ENCODE results near the gene STPG3. TPM values are rescaled to one million over a fixed set of nuclear protein-coding genes. Genes with fewer than 3 reads are reported as not detected.

STPG3 gene
- not detected for total RNA-seq

- Histone ChIP-seq H3K27me3 (no peaks in the 10 kb centered on the region), H3K9me3 (no peaks in the 10 kb centered on the region), H3K36me3 (peaks cover 0 to 2% (median under 1%) of the 10 kb centered on the region in 4 donors), H3K27ac (replicated peaks in 1 of 4) (no peak within 1 kb of the TSS), H3K4me3 (no peak within 1 kb of the TSS), H3K4me1 (peaks cover 14 to 24% (median 19%) of the 10 kb centered on the region in 4 donors)
- WGBS, result 75% methylated on average over 4 of the region's 4 CpGs
- no peak for DNase-seq (ENCODE audit: extremely low spot score)
- intact Hi-C loops (cut with DNase I), result no loop called here
- TF ChIP-seq POLR2AphosphoS5 (IDR thresholded peaks at IDR 0.05) (no peak), CTCF (IDR thresholded peaks at IDR 0.05) (no peak), EP300 (IDR thresholded peaks at IDR 0.05) (no peak), POLR2A (IDR thresholded peaks at IDR 0.05; ENCODE audit: low read depth) (no peak)
Observed at GRCh38 chr9:137251194-137251461, at the start of gene STPG3. Gene STPG3, plus strand, starts transcription at chr9:137251286. Its CDS starts 1 bp downstream, at chr9:137251287.

- Histone ChIP-seq H3K27me3 (no peaks in the 10 kb centered on the region), H3K27ac (replicated peaks in 1 of 4) (no peak overlapping the region), H3K36me3 (peaks cover 0 to 5% (median 0%) of the 10 kb centered on the region in 4 donors), H3K4me3 (no peak overlapping the region), H3K9me3 (no peaks in the 10 kb centered on the region), H3K4me1 (peaks cover 68 to 81% (median 77%) of the 10 kb centered on the region in 4 donors)
- TF ChIP-seq CTCF (IDR thresholded peaks at IDR 0.05) (no peak), POLR2A (IDR thresholded peaks at IDR 0.05; ENCODE audit: low read depth) (no peak), POLR2AphosphoS5 (IDR thresholded peaks at IDR 0.05) (no peak), EP300 (IDR thresholded peaks at IDR 0.05) (no peak)
- 82% methylated on average over 8 of the region's 8 CpGs for WGBS
- DNase-seq (ENCODE audit: extremely low spot score), result no peak
- intact Hi-C loops (cut with DNase I), result no loop called here
Observed at GRCh38 chr9:137202966-137203365, 48.1 kb upstream of the STPG3 start.

GRCh38 chr9:137204731-137205125, 46.4 kb upstream of the STPG3 start:
- intact Hi-C loops (cut with DNase I), result no loop called here
- peaks cover 0 to 19% (median 0%) of the 10 kb centered on the region in 4 donors for H3K36me3 ChIP-seq
- DNase-seq (ENCODE audit: extremely low spot score), result no peak
- peaks cover 50 to 63% (median 59%) of the 10 kb centered on the region in 4 donors for H3K4me1 ChIP-seq
- peak overlapping the region; percentile 80 to 91 (median 84) for H3K27ac ChIP-seq (replicated peaks in 1 of 4)
- TF ChIP-seq POLR2A (IDR thresholded peaks at IDR 0.05; ENCODE audit: low read depth) (no peak), CTCF (IDR thresholded peaks at IDR 0.05) (no peak), POLR2AphosphoS5 (IDR thresholded peaks at IDR 0.05) (no peak), EP300 (IDR thresholded peaks at IDR 0.05) (no peak)
- peak overlapping the region; percentile 78 to 95 (median 87) for H3K4me3 ChIP-seq
- H3K27me3 ChIP-seq, result no peaks in the 10 kb centered on the region
- no peaks in the 10 kb centered on the region for H3K9me3 ChIP-seq
- WGBS, result 52% methylated on average over 5 of the region's 21 CpGs

GRCh38 chr9:137205126-137206069, 45.7 kb upstream of the STPG3 start, which contains the start of the genes NDOR1 and TMEM203:
Gene NDOR1, plus strand, starts transcription at chr9:137205700. Its CDS starts 78 bp downstream, at chr9:137205778.
Gene TMEM203, minus strand, starts transcription at chr9:137205648. Its CDS starts 234 bp downstream, at chr9:137205414.
- intact Hi-C loops (cut with DNase I), result no loop called here
- Histone ChIP-seq H3K4me1 (peaks cover 48 to 61% (median 57%) of the 10 kb centered on the region in 4 donors), H3K4me3 (peak within 1 kb of the TSS; percentile 78 to 95 (median 87)), H3K36me3 (peaks cover 0 to 25% (median 3%) of the 10 kb centered on the region in 4 donors), H3K27me3 (no peaks in the 10 kb centered on the region), H3K27ac (replicated peaks in 1 of 4) (peak within 1 kb of the TSS; percentile 80 to 91 (median 84)), H3K9me3 (no peaks in the 10 kb centered on the region)
- peak; percentile 97 for DNase-seq (ENCODE audit: extremely low spot score)
- TF ChIP-seq POLR2AphosphoS5 (IDR thresholded peaks at IDR 0.05), result peak; percentile 94 to 97
- peak in 1 of 3 experiments; percentile 13 for TF ChIP-seq CTCF (IDR thresholded peaks at IDR 0.05)
- TF ChIP-seq EP300 (IDR thresholded peaks at IDR 0.05), result no peak
- peak; percentile 45 for TF ChIP-seq POLR2A (IDR thresholded peaks at IDR 0.05; ENCODE audit: low read depth)
- 6% methylated on average over 24 of the region's 98 CpGs for WGBS
